Colonic mucosa (tissue), 4 donors: ENCODE data around the gene NEK10. TPM values are rescaled to one million over a fixed set of nuclear protein-coding genes. Genes with fewer than 3 reads are reported as not detected.

ENCODE experiments used
- DNase-seq: peaks from one replicate; pipeline ENCODE4 v3.0.0-alpha.2; 2020
- H3K27ac ChIP-seq: fragments of 200-600 bp; one replicate; pipeline ENCODE4 v1.8.0; 2021
- H3K27me3 ChIP-seq: fragments of 200-600 bp; one replicate; pipeline ENCODE4 v1.8.0; 2021
- H3K36me3 ChIP-seq: fragments of 200-600 bp; one replicate; pipeline ENCODE4 v1.8.0; 2021
- H3K4me1 ChIP-seq: fragments of 200-600 bp; one replicate; pipeline ENCODE4 v1.8.0; 2021; ENCODE audit warnings: mild to moderate bottlenecking
- H3K4me3 ChIP-seq: fragments of 200-600 bp; one replicate; pipeline ENCODE4 v1.8.0; 2021
- H3K9ac ChIP-seq, 2 donors: one replicate each; pipeline ENCODE4 v1.7.0; 2013; ENCODE audit warnings: control low read depth in 2 of 2, low read depth in 2 of 2, low read length in 2 of 2
- H3K9me3 ChIP-seq: fragments of 200-600 bp; one replicate; pipeline ENCODE4 v1.8.0; 2021
- intact Hi-C: fragments of 100-400 bp; cut with DNase I; formaldehyde crosslinking; loops from one replicate; pipeline ENCODE4 v1.14.1; 2022
- total RNA-seq, 2 donors: library from RNA; stranded (reverse); fragmentation: NEBNext Ultra II Directional in 1 of 2; extraction: Animal tissue kit (Norgen Biotek cat#: 25700) in 1 of 2; gene quantifications; one replicate each; pipeline ENCODE4 v1.2.1, GENCODE V29; 2021
- TF ChIP-seq, protein P1 (sequence below): fragments of 200-600 bp; IDR thresholded peaks from one replicate; pipeline ENCODE4 v1.8.0; 2022; ENCODE audit warnings: antibody characterized with exemption, mild to moderate bottlenecking
- donor health status: healthy.
- donor health status: DM: no; HTN: no; CAD: no.
- donor health status: DM: no; HTN: no; CAD: no.

The NEK10 gene
- total RNA-seq, 2 donors from 2014 or later = 0.67 to 0.88 TPM

DNA sequence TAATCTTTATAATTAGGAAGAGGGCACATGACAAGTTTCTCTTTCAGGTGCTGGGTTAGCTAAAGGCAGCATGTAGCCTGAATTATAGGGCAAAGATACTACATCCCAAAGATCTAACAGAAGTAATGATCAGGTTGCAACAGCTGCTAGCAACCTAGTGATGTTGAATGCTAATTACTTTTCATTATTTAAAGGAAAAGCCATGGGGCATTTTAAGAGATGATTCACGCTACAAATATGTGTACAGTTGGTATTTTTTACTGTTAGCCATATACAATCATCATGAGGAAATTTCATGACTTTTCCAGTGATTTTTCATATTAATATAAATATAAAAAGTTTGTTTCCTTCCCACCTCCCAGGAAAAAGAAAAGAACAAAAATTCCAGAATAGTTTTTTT lies 43.0 kb downstream of the NEK10 start:
- Histone ChIP-seq H3K36me3 (no peaks in the 10 kb centered on the region), H3K9ac (no peak overlapping the region), H3K9me3 (no peaks in the 10 kb centered on the region), H3K27ac (peak overlapping the region; percentile 40), H3K27me3 (no peaks in the 10 kb centered on the region), H3K4me1 (no peaks in the 10 kb centered on the region), H3K4me3 (no peak overlapping the region)
- intact Hi-C loops = no loop called here
- DNase-seq = no peak
- TF ChIP-seq, protein P1, sequence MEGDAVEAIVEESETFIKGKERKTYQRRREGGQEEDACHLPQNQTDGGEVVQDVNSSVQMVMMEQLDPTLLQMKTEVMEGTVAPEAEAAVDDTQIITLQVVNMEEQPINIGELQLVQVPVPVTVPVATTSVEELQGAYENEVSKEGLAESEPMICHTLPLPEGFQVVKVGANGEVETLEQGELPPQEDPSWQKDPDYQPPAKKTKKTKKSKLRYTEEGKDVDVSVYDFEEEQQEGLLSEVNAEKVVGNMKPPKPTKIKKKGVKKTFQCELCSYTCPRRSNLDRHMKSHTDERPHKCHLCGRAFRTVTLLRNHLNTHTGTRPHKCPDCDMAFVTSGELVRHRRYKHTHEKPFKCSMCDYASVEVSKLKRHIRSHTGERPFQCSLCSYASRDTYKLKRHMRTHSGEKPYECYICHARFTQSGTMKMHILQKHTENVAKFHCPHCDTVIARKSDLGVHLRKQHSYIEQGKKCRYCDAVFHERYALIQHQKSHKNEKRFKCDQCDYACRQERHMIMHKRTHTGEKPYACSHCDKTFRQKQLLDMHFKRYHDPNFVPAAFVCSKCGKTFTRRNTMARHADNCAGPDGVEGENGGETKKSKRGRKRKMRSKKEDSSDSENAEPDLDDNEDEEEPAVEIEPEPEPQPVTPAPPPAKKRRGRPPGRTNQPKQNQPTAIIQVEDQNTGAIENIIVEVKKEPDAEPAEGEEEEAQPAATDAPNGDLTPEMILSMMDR = no peak

DNA sequence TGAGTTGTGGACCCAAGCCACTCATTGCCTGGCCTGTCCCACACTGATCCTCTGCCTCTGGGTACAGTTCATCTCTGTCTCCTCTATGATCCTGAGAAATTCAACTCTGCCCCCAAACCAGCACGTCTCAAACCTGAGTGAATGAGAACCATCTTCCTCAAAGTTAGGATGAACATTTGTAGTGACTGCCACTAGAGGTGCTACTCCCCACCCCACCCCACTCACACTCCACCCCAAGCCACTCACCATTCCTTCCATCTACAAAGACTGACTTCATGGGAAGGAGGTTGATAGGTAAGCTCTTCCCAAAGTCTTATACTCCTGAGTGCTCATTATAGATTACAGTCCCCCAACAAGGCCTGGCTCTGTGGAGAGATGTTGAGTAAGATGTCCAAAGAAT lies 43.8 kb downstream of the NEK10 start:
- H3K9me3 ChIP-seq = no peaks in the 10 kb centered on the region
- H3K27me3 ChIP-seq = no peaks in the 10 kb centered on the region
- no peak overlapping the region for H3K4me3 ChIP-seq
- intact Hi-C loops = no loop called here
- H3K36me3 ChIP-seq = no peaks in the 10 kb centered on the region
- DNase-seq = no peak
- no peaks in the 10 kb centered on the region for H3K4me1 ChIP-seq
- TF ChIP-seq, protein P1 = no peak
- no peak overlapping the region for H3K9ac ChIP-seq
- no peak overlapping the region for H3K27ac ChIP-seq

DNA sequence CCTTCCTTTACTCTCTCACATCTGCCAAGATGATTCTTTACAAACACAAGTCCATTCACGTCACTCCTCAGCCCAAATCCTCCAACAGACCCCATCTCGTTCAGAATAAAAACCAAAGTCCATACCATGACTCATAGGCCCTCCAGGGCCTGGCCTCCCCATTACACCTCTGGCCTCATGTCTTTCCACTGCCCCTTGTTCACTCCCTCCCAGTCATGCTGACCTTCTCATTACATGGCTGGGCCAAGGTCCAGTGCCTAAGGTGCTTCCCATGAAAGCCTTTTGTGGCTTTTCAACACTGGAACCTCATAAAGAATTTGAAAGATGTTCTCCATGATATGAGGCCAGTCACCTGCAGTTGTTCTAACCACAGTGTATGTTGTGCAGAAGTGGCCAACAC lies 44.5 kb downstream of the NEK10 start:
- Histone ChIP-seq H3K36me3 (no peaks in the 10 kb centered on the region), H3K4me1 (no peaks in the 10 kb centered on the region), H3K9ac (no peak overlapping the region), H3K4me3 (no peak overlapping the region), H3K27ac (no peak overlapping the region), H3K9me3 (no peaks in the 10 kb centered on the region), H3K27me3 (no peaks in the 10 kb centered on the region)
- no peak for DNase-seq
- intact Hi-C loops = no loop called here
- TF ChIP-seq, protein P1 = no peak

DNA sequence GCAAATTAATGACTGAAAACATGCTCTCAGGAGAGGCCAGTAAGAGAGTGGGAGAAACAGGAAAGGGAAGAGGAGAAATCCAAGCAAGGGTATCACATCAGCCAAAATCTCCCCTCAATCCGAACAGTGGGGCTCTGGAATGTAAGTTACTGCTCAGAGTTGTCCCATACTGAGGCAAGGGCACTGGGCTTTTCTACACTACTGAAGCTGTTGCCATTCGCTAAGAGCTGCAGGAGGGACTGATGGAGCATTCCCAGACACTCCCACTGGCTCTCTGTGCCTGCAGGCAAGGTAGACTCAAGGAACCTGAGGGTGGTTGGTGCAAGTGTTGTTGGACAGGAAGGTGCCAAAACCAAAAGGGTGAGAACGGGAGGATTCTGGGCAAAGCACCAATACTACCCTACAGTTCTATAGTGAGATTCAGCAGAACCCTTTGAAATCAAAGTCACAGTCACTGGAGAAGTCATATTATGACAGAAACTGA lies 46.1 kb downstream of the NEK10 start:
- Histone ChIP-seq H3K4me1 (no peaks in the 10 kb centered on the region), H3K36me3 (no peaks in the 10 kb centered on the region), H3K9ac (no peak overlapping the region), H3K27me3 (no peaks in the 10 kb centered on the region), H3K4me3 (no peak overlapping the region), H3K27ac (no peak overlapping the region), H3K9me3 (no peaks in the 10 kb centered on the region)
- DNase-seq = no peak
- TF ChIP-seq, protein P1 = no peak
- intact Hi-C loops = no loop called here

DNA sequence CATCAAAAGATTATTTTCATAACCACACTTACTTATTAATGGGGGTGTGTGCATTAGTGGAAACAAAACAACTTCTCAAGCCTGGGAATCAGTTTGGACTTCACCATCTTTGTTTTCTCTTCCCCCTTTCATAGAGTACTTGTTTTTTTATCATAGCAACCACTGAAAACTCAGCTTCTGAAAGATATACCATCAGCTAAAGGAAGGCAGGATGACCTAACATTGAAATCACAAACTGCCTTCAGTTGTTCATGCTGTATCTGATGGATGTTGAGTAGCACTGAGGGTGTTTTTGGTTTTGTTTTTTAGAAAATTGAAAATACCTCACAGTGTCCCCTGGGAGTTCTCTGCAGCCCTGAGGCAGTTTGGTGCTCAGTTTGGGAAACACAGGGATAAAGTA lies 46.5 kb downstream of the NEK10 start:
- Histone ChIP-seq H3K9me3 (no peaks in the 10 kb centered on the region), H3K27me3 (no peaks in the 10 kb centered on the region), H3K27ac (no peak overlapping the region), H3K4me1 (no peaks in the 10 kb centered on the region), H3K4me3 (no peak overlapping the region), H3K9ac (no peak overlapping the region), H3K36me3 (no peaks in the 10 kb centered on the region)
- TF ChIP-seq, protein P1 = no peak
- DNase-seq = no peak
- intact Hi-C loops = no loop called here
